CD14-positive monocyte (primary cell): ENCODE results near the gene SDCBP2. TPM values are rescaled to one million over a fixed set of nuclear protein-coding genes. Genes with fewer than 3 reads are reported as not detected.

Experiments used
- DNase-seq, 3 donors: peaks; one replicate each; pipeline ENCODE4 v3.0.0-alpha.2; 2011 to 2022
- H2AFZ ChIP-seq: 2 replicates; pipeline ENCODE4 v1.6.0; 2012; ENCODE audit warnings: mild to moderate bottlenecking, low read depth, low read length, inconsistent platforms; ENCODE audit not compliant: insufficient read depth, poor library complexity, severe bottlenecking
- H3K27ac ChIP-seq, 2 donors: 1 replicate in 1 of 2; 2 replicates in 1 of 2; pipeline ENCODE4 v1.5.1; 2012 to 2013; ENCODE audit warnings: low read length in 2 of 2, control low read depth in 1 of 2, inconsistent platforms in 1 of 2, low read depth in 1 of 2, mild to moderate bottlenecking in 1 of 2
- H3K27me3 ChIP-seq, 2 donors: one replicate each; pipeline versions ENCODE4 v1.6.0 to v1.6.1; 2011 to 2013; ENCODE audit warnings: low read length in 2 of 2; ENCODE audit not compliant: control insufficient read depth in 2 of 2, insufficient read depth in 2 of 2
- H3K36me3 ChIP-seq, 2 donors: replicated peaks in 1 of 2; 1 replicate in 1 of 2; 2 replicates in 1 of 2; pipeline versions ENCODE4 v1.5.1 to v1.6.1; 2012 to 2013; ENCODE audit warnings: low read length in 2 of 2, control low read depth in 1 of 2, inconsistent platforms in 1 of 2, mild to moderate bottlenecking in 1 of 2; ENCODE audit not compliant: insufficient read depth in 2 of 2, control insufficient read depth in 1 of 2
- H3K4me1 ChIP-seq, 2 donors: 1 replicate in 1 of 2; 2 replicates in 1 of 2; pipeline versions ENCODE4 v1.5.1 to v1.6.1; 2012 to 2013; ENCODE audit warnings: low read length in 2 of 2, control low read depth in 1 of 2, inconsistent platforms in 1 of 2, mild to moderate bottlenecking in 1 of 2, moderate library complexity in 1 of 2; ENCODE audit not compliant: insufficient read depth in 2 of 2, control insufficient read depth in 1 of 2
- H3K4me2 ChIP-seq: replicated peaks from 2 replicates; pipeline ENCODE3; 2012; ENCODE audit warnings: low read length, moderate library complexity, mild to moderate bottlenecking; ENCODE audit not compliant: poor library complexity, severe bottlenecking; ENCODE audit errors: extremely low read depth
- H3K4me3 ChIP-seq, 3 experiments: fragments of 200-600 bp in 1 of 3; sonication (generic) in 1 of 3; replicated peaks in 1 of 3; 1 replicate in 2 of 3; 2 replicates in 1 of 3; pipeline ENCODE4 v1.5.1; 2011 to 2013; ENCODE audit warnings: low read length in 3 of 3, mild to moderate bottlenecking in 3 of 3, control low read depth in 2 of 3, low read depth in 2 of 3, inconsistent platforms in 1 of 3, moderate library complexity in 1 of 3
- H3K79me2 ChIP-seq: 2 replicates; pipeline ENCODE4 v1.6.0; 2012; ENCODE audit warnings: mild to moderate bottlenecking, control low read depth, inconsistent platforms, low read length, moderate library complexity; ENCODE audit not compliant: insufficient read depth
- H3K9ac ChIP-seq: 2 replicates; pipeline ENCODE4 v1.6.0; 2017; ENCODE audit warnings: low read length, mild to moderate bottlenecking; ENCODE audit not compliant: insufficient read depth, poor library complexity, severe bottlenecking
- H3K9me3 ChIP-seq, 2 donors: replicated peaks in 1 of 2; 1 replicate in 1 of 2; 2 replicates in 1 of 2; pipeline versions ENCODE4 v1.5.1 to v1.6.1; 2012 to 2013; ENCODE audit warnings: low read length in 2 of 2, control low read depth in 1 of 2; ENCODE audit not compliant: control insufficient read depth in 1 of 2, insufficient read depth in 1 of 2
- H4K20me1 ChIP-seq: 2 replicates; pipeline ENCODE4 v1.6.0; 2012; ENCODE audit warnings: mild to moderate bottlenecking, low read length, control low read depth, moderate library complexity; ENCODE audit not compliant: insufficient read depth
- H3K27ac Mint-ChIP-seq, 7 donors: one replicate each; pipeline ENCODE4 v1.8.0; 2020; ENCODE audit warnings: mild to moderate bottlenecking in 7 of 7, mixed read lengths in 7 of 7, moderate library complexity in 6 of 7, inconsistent platforms in 2 of 7
- H3K27me3 Mint-ChIP-seq, 3 donors: one replicate each; pipeline ENCODE4 v1.8.0; 2021 to 2022; ENCODE audit warnings: low read depth in 3 of 3, mild to moderate bottlenecking in 3 of 3, mixed read lengths in 3 of 3, moderate library complexity in 3 of 3, inconsistent platforms in 1 of 3
- H3K36me3 Mint-ChIP-seq, 2 donors: one replicate each; pipeline ENCODE4 v1.8.0; 2020; ENCODE audit warnings: mixed read lengths in 2 of 2, inconsistent platforms in 1 of 2, mild to moderate bottlenecking in 1 of 2
- H3K4me1 Mint-ChIP-seq: one replicate; pipeline ENCODE4 v1.8.0; 2020; ENCODE audit warnings: mild to moderate bottlenecking, mixed read lengths
- H3K4me3 Mint-ChIP-seq, 2 donors: one replicate each; pipeline ENCODE4 v1.8.0; 2020; ENCODE audit warnings: mild to moderate bottlenecking in 2 of 2, mixed read lengths in 2 of 2, moderate library complexity in 1 of 2
- H3K9me3 Mint-ChIP-seq, 7 donors: one replicate each; pipeline ENCODE4 v1.8.0; 2020 to 2022; ENCODE audit warnings: mixed read lengths in 7 of 7, mild to moderate bottlenecking in 6 of 7, moderate library complexity in 6 of 7, inconsistent platforms in 2 of 7
- WGBS: methylation state at CpG from one replicate; pipeline ENCODE4 v1.1.5; 2013; ENCODE audit warnings: missing lambda C conversion rate; ENCODE audit not compliant: insufficient coverage; 5-methylcytosine and 5-hydroxymethylcytosine counted together
- intact Hi-C, 2 donors: fragments of 100-400 bp; cut with micrococcal nuclease; formaldehyde crosslinking; loops; one replicate each; pipeline versions ENCODE4 v1.15.0 to v1.15.1; 2023
- polyA plus RNA-seq, 3 donors: library from polyadenylated mRNA; depleted of rRNA in 1 of 3; unstranded in 2 of 3; stranded (reverse) in 1 of 3; fragments of 300-500 nt in 2 of 3; fragments of >200 nt in 1 of 3; fragmentation: Illumina TruSeq in 2 of 3; gene quantifications; 1 replicate in 2 of 3; 2 replicates in 1 of 3; pipeline ENCODE4 v1.2.3, GENCODE V29; 2012 to 2021
- TF ChIP-seq, protein P1 (sequence below): fragments of 200-600 bp; IDR thresholded peaks from one replicate; pipeline ENCODE4 v1.8.0; 2022; ENCODE audit warnings: antibody characterized with exemption, mild to moderate bottlenecking

The SDCBP2 gene
- polyA plus RNA-seq, 3 donors: 0.69 to 1.0 (median 0.71) TPM

DNA sequence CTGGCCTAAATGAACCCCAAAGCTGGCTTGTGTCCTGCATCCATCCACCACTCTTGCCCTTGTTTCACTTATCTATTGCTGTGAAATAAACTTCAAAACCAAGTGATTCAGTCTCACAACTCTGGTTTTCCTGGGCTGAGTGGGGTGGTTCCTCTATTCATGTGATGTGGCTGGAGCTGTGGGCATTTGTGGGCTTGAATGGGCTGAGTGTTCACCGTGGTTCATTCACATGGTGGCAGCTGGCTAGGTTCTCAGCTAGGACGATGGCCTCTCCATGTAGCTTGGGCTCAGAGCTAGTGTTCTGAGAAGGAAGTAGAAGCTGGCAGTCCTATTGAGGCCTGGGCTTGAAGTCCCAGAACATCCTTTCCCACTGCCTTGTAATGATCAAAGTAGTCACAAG, 33.5 kb upstream of the SDCBP2 start:
- H3K79me2 ChIP-seq: peaks cover 1% of the 10 kb centered on the region
- H3K27ac ChIP-seq: peak overlapping the region in 1 of 2 donors; percentile 32
- intact Hi-C loops: no loop called here
- no peak overlapping the region for H3K4me2 ChIP-seq
- no peaks in the 10 kb centered on the region for H3K4me1 ChIP-seq
- Mint-ChIP-seq H3K4me3 (no peak overlapping the region), H3K9me3 (no peaks in the 10 kb centered on the region), H3K4me1 (peaks cover 21% of the 10 kb centered on the region), H3K27ac (peak overlapping the region in 5 of 7 donors; percentile 9 to 52 (median 42)), H3K36me3 (peaks cover 65 to 73% of the 10 kb centered on the region in 2 donors), H3K27me3 (peaks cover 0 to 1% (median 0%) of the 10 kb centered on the region in 3 donors)
- WGBS: 0% methylated on average over 1 of the region's 2 CpGs
- peaks cover 90% of the 10 kb centered on the region for H4K20me1 ChIP-seq
- H3K27me3 ChIP-seq: no peaks in the 10 kb centered on the region
- TF ChIP-seq, protein P1, sequence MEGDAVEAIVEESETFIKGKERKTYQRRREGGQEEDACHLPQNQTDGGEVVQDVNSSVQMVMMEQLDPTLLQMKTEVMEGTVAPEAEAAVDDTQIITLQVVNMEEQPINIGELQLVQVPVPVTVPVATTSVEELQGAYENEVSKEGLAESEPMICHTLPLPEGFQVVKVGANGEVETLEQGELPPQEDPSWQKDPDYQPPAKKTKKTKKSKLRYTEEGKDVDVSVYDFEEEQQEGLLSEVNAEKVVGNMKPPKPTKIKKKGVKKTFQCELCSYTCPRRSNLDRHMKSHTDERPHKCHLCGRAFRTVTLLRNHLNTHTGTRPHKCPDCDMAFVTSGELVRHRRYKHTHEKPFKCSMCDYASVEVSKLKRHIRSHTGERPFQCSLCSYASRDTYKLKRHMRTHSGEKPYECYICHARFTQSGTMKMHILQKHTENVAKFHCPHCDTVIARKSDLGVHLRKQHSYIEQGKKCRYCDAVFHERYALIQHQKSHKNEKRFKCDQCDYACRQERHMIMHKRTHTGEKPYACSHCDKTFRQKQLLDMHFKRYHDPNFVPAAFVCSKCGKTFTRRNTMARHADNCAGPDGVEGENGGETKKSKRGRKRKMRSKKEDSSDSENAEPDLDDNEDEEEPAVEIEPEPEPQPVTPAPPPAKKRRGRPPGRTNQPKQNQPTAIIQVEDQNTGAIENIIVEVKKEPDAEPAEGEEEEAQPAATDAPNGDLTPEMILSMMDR: no peak
- no peak overlapping the region for H3K4me3 ChIP-seq
- DNase-seq: no peak
- peaks cover 21 to 91% of the 10 kb centered on the region in 2 donors for H3K36me3 ChIP-seq
- H3K9ac ChIP-seq: no peak overlapping the region
- H3K9me3 ChIP-seq: no peaks in the 10 kb centered on the region
- H2AFZ ChIP-seq: no peak overlapping the region

DNA sequence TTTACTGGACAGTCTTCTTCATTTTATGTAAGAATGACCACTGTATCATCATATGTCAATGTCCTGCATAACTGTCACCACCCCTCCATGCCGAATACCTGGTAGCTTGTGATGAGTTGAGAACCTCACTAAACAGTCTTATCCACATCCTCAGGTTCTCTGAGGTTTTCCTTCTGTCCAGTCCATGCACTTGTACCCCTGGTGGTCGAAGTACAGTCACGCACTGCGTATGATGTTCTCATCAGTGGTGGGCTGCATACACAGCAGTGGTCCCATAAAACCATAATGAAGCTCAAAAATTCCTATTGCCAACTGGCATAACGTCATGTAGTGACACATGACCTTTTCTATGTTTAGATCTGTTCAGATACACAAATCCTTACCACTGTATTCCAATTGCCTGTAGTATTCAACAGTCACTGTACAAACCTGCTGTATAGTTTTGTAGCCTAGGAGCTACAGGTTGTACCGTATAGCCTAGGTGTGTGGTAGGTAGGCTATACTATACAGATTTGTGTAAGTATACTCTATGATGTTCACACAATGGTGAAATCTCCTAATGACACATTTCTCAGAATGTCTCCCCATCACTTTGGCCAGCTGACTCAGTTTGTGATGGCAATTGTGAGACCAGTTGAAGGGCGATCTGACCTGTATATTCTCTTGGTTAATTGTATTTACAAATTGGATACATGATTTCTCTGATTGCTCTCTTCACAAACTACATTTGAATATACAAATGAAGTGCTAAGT, 31.3 kb upstream of the SDCBP2 start:
- H3K36me3 ChIP-seq: peaks cover 14 to 79% of the 10 kb centered on the region in 2 donors
- no peak overlapping the region for H2AFZ ChIP-seq
- no peak overlapping the region for H3K4me2 ChIP-seq
- Mint-ChIP-seq H3K27me3 (peaks cover 0 to 1% (median 0%) of the 10 kb centered on the region in 3 donors), H3K27ac (no peak overlapping the region), H3K4me1 (peaks cover 17% of the 10 kb centered on the region), H3K4me3 (no peak overlapping the region), H3K9me3 (peaks cover 0 to under 1% (median 0%) of the 10 kb centered on the region in 7 donors), H3K36me3 (peaks cover 62 to 73% of the 10 kb centered on the region in 2 donors)
- no peak for DNase-seq
- no peak overlapping the region for H3K4me3 ChIP-seq
- peaks cover 68% of the 10 kb centered on the region for H4K20me1 ChIP-seq
- WGBS: 100% methylated on average over 2 of the region's 7 CpGs
- no peaks in the 10 kb centered on the region for H3K4me1 ChIP-seq
- no peak overlapping the region for H3K27ac ChIP-seq
- no peak overlapping the region for H3K9ac ChIP-seq
- H3K9me3 ChIP-seq: peaks cover 0 to 1% of the 10 kb centered on the region in 2 donors
- TF ChIP-seq, protein P1: no peak
- no peaks in the 10 kb centered on the region for H3K79me2 ChIP-seq
- no peaks in the 10 kb centered on the region for H3K27me3 ChIP-seq
- intact Hi-C loops: no loop called here
